CD4-positive, alpha-beta memory T cell (primary cell): Measurements from ENCODE around the gene PROKR1. TPM values are rescaled to one million over a fixed set of nuclear protein-coding genes. Genes with fewer than 3 reads are reported as not detected.

ENCODE experiments used
- CTCF ChIA-PET: fragments of 350-600 bp; sonication (Branson Sonifier 250); formaldehyde crosslinking; loops from one replicate; lab custom pipeline; 2021; ENCODE audit warnings: inconsistent platforms; ENCODE audit not compliant: partially characterized antibody; lab: Charles Lee
- POLR2A ChIA-PET: fragments of 350-600 bp; sonication (Branson Sonifier 250); formaldehyde crosslinking; loops from one replicate; lab custom pipeline; 2021; ENCODE audit not compliant: partially characterized antibody; lab: Charles Lee
- DNase-seq, 5 donors: peaks; one replicate each; pipeline versions ENCODE4 v3.0.0 to v3.0.0-alpha.2; 2020 to 2022; ENCODE audit warnings: mixed read lengths in 1 of 5
- H3K27ac ChIP-seq: one replicate; pipeline ENCODE4 v1.7.0; 2013; ENCODE audit warnings: low read depth, low read length
- H3K27me3 ChIP-seq: 2 replicates; pipeline ENCODE4 v1.7.0; 2013; ENCODE audit warnings: mild to moderate bottlenecking, low read length, moderate library complexity; ENCODE audit not compliant: insufficient read depth
- H3K36me3 ChIP-seq: 2 replicates; pipeline ENCODE4 v1.7.0; 2013; ENCODE audit warnings: mild to moderate bottlenecking, low read length, moderate library complexity; ENCODE audit not compliant: insufficient read depth
- H3K4me1 ChIP-seq: 2 replicates; pipeline ENCODE4 v1.7.0; 2013; ENCODE audit warnings: mild to moderate bottlenecking, low read length, moderate library complexity; ENCODE audit not compliant: insufficient read depth
- H3K4me3 ChIP-seq, 2 donors: one replicate each; pipeline ENCODE4 v1.7.0; 2013; ENCODE audit warnings: low read length in 2 of 2, mild to moderate bottlenecking in 1 of 2
- H3K9me3 ChIP-seq, 2 donors: one replicate each; pipeline ENCODE4 v1.7.0; 2013; ENCODE audit warnings: low read length in 2 of 2, control low read depth in 1 of 2; ENCODE audit not compliant: control insufficient read depth in 1 of 2
- H3K27ac Mint-ChIP-seq, 7 donors: one replicate each; pipeline ENCODE4 v1.8.0; 2020 to 2021; ENCODE audit warnings: mixed read lengths in 7 of 7, mild to moderate bottlenecking in 6 of 7, inconsistent platforms in 3 of 7, moderate library complexity in 3 of 7
- H3K27me3 Mint-ChIP-seq, 2 donors: one replicate each; pipeline ENCODE4 v1.8.0; 2020 to 2021; ENCODE audit warnings: mixed read lengths in 2 of 2
- H3K36me3 Mint-ChIP-seq, 2 donors: one replicate each; pipeline ENCODE4 v1.8.0; 2020 to 2021; ENCODE audit warnings: mixed read lengths in 2 of 2, inconsistent platforms in 1 of 2, mild to moderate bottlenecking in 1 of 2
- H3K4me1 Mint-ChIP-seq, 4 donors: one replicate each; pipeline ENCODE4 v1.8.0; 2020 to 2021; ENCODE audit warnings: mixed read lengths in 4 of 4, mild to moderate bottlenecking in 1 of 4
- H3K4me3 Mint-ChIP-seq, 8 donors: one replicate each; pipeline ENCODE4 v1.8.0; 2020 to 2021; ENCODE audit warnings: mixed read lengths in 8 of 8, mild to moderate bottlenecking in 7 of 8, moderate library complexity in 6 of 8, inconsistent platforms in 3 of 8
- H3K9me3 Mint-ChIP-seq, 8 donors: one replicate each; pipeline ENCODE4 v1.8.0; 2020 to 2021; ENCODE audit warnings: mixed read lengths in 8 of 8, mild to moderate bottlenecking in 5 of 8, inconsistent platforms in 3 of 8, moderate library complexity in 1 of 8
- intact Hi-C: fragments of 100-400 bp; cut with micrococcal nuclease; formaldehyde crosslinking; loops from one replicate; pipeline ENCODE4 v1.15.1; 2023
- polyA plus RNA-seq, 2 donors: library from polyadenylated mRNA; unstranded; fragments of 300-500 nt; fragmentation: Illumina TruSeq; gene quantifications; one replicate each; pipeline ENCODE4 v1.2.3, GENCODE V29; 2021
- total RNA-seq, 2 experiments: library from RNA; stranded (reverse); gene quantifications; one replicate each; pipeline ENCODE4 v1.2.3, GENCODE V29; 2021

PROKR1 gene
- total and polyA plus RNA-seq, 4 experiments from 2014 or later: 0.07 TPM; not detected in 3

GRCh38 chr2:68693951-68694350 lies 50.6 kb downstream of the PROKR1 start:
- Histone ChIP-seq H3K9me3 (peaks cover 0 to 3% of the 10 kb centered on the region in 2 donors), H3K36me3 (no peaks in the 10 kb centered on the region), H3K27ac (no peak overlapping the region), H3K27me3 (no peaks in the 10 kb centered on the region), H3K4me3 (no peak overlapping the region), H3K4me1 (no peaks in the 10 kb centered on the region)
- no peak overlapping the region for H3K4me3 Mint-ChIP-seq
- CTCF ChIA-PET: interaction anchor here (1.2 kb wide), 1 partner anchor 15 kb away, joined by 4 read pairs; no protein-coding TSS in a partner anchor
- POLR2A ChIA-PET: no interaction called here
- H3K4me1 Mint-ChIP-seq: peaks cover 5 to 11% (median 8%) of the 10 kb centered on the region in 4 donors
- peaks cover 0 to 4% of the 10 kb centered on the region in 2 donors for H3K27me3 Mint-ChIP-seq
- intact Hi-C loops: no loop called here
- peaks cover 0 to 3% (median under 1%) of the 10 kb centered on the region in 8 donors for H3K9me3 Mint-ChIP-seq
- H3K36me3 Mint-ChIP-seq: no peaks in the 10 kb centered on the region
- no peak for DNase-seq
- H3K27ac Mint-ChIP-seq: no peak overlapping the region

- DNase-seq: no peak
- intact Hi-C loops: no loop called here
These were observed 52.6 kb downstream of the PROKR1 start for GRCh38 chr2:68695971-68696370.

GRCh38 chr2:68696554-68696953 lies 53.2 kb downstream of the PROKR1 start:
- H3K4me3 ChIP-seq: no peak overlapping the region
- no peak overlapping the region for H3K4me3 Mint-ChIP-seq
- POLR2A ChIA-PET: no interaction called here
- DNase-seq: no peak
- H3K4me1 ChIP-seq: peaks cover 3% of the 10 kb centered on the region
- H3K27ac Mint-ChIP-seq: no peak overlapping the region
- no peaks in the 10 kb centered on the region for H3K36me3 ChIP-seq
- no peaks in the 10 kb centered on the region for H3K36me3 Mint-ChIP-seq
- CTCF ChIA-PET: interaction anchor here (2.1 kb wide), 1 partner anchor 13 kb away, joined by 5 read pairs; no protein-coding TSS in a partner anchor
- peaks cover 0 to under 1% (median 0%) of the 10 kb centered on the region in 4 donors for H3K4me1 Mint-ChIP-seq
- no peak overlapping the region for H3K27ac ChIP-seq
- peaks cover 0 to 10% (median 4%) of the 10 kb centered on the region in 8 donors for H3K9me3 Mint-ChIP-seq
- H3K27me3 ChIP-seq: no peaks in the 10 kb centered on the region
- peaks cover 0 to 4% of the 10 kb centered on the region in 2 donors for H3K27me3 Mint-ChIP-seq
- peaks cover 0 to 3% of the 10 kb centered on the region in 2 donors for H3K9me3 ChIP-seq
- intact Hi-C loops: no loop called here

More at GRCh38 chr2:68695971-68696370, 52.6 kb downstream of the PROKR1 start:
- Histone ChIP-seq H3K27me3 (no peaks in the 10 kb centered on the region), H3K36me3 (no peaks in the 10 kb centered on the region), H3K4me3 (no peak overlapping the region), H3K27ac (no peak overlapping the region), H3K4me1 (no peaks in the 10 kb centered on the region), H3K9me3 (peaks cover 0 to 3% of the 10 kb centered on the region in 2 donors)
- POLR2A ChIA-PET: no interaction called here
- no peaks in the 10 kb centered on the region for H3K4me1 Mint-ChIP-seq
- H3K36me3 Mint-ChIP-seq: no peaks in the 10 kb centered on the region
- H3K4me3 Mint-ChIP-seq: no peak overlapping the region
- CTCF ChIA-PET: interaction anchor here (2.1 kb wide), 1 partner anchor 13 kb away, joined by 5 read pairs; no protein-coding TSS in a partner anchor
- peaks cover 0 to 10% (median 4%) of the 10 kb centered on the region in 8 donors for H3K9me3 Mint-ChIP-seq
- H3K27ac Mint-ChIP-seq: no peak overlapping the region
- peaks cover 0 to 4% of the 10 kb centered on the region in 2 donors for H3K27me3 Mint-ChIP-seq

- intact Hi-C loops: no loop called here
- H3K36me3 Mint-ChIP-seq: no peaks in the 10 kb centered on the region
- H3K36me3 ChIP-seq: no peaks in the 10 kb centered on the region
- H3K9me3 Mint-ChIP-seq: peaks cover 0 to 9% (median 4%) of the 10 kb centered on the region in 8 donors
- H3K4me3 Mint-ChIP-seq: no peak overlapping the region
- peak overlapping the region in 1 of 7 donors; percentile 22 for H3K27ac Mint-ChIP-seq
- H3K27me3 Mint-ChIP-seq: peaks cover 0 to 4% of the 10 kb centered on the region in 2 donors
- POLR2A ChIA-PET: no interaction called here
- peaks cover 0 to 3% of the 10 kb centered on the region in 2 donors for H3K9me3 ChIP-seq
- H3K4me1 Mint-ChIP-seq: peaks cover 5 to 9% (median 8%) of the 10 kb centered on the region in 4 donors
- no peak overlapping the region for H3K27ac ChIP-seq
- peaks cover 15% of the 10 kb centered on the region for H3K4me1 ChIP-seq
- no peaks in the 10 kb centered on the region for H3K27me3 ChIP-seq
- H3K4me3 ChIP-seq: no peak overlapping the region
- no peak for DNase-seq
- CTCF ChIA-PET: interaction anchor here (1.7 kb wide), 1 partner anchor 11 kb away, joined by 15 read pairs; no protein-coding TSS in a partner anchor
These were observed 55.4 kb downstream of the PROKR1 start for GRCh38 chr2:68698567-68699377.

- Histone ChIP-seq H3K9me3 (peaks cover 0 to 3% of the 10 kb centered on the region in 2 donors), H3K27me3 (no peaks in the 10 kb centered on the region), H3K4me3 (no peak overlapping the region), H3K27ac (no peak overlapping the region), H3K36me3 (no peaks in the 10 kb centered on the region), H3K4me1 (peaks cover 15% of the 10 kb centered on the region)
- H3K36me3 Mint-ChIP-seq: no peaks in the 10 kb centered on the region
- intact Hi-C loops: no loop called here
- POLR2A ChIA-PET: no interaction called here
- CTCF ChIA-PET: interaction anchor here (1.7 kb wide), 1 partner anchor 9 kb away, joined by 15 read pairs; no protein-coding TSS in a partner anchor
- peaks cover 0 to 9% (median 4%) of the 10 kb centered on the region in 8 donors for H3K9me3 Mint-ChIP-seq
- DNase-seq: no peak
- no peaks in the 10 kb centered on the region for H3K27me3 Mint-ChIP-seq
- H3K4me3 Mint-ChIP-seq: no peak overlapping the region
- H3K4me1 Mint-ChIP-seq: peaks cover 5 to 9% (median 8%) of the 10 kb centered on the region in 4 donors
- no peak overlapping the region for H3K27ac Mint-ChIP-seq
These were observed 57.2 kb downstream of the PROKR1 start for GRCh38 chr2:68700560-68700959.

GRCh38 chr2:68706637-68707036 lies 63.3 kb downstream of the PROKR1 start:
- Histone ChIP-seq H3K4me3 (no peak overlapping the region), H3K27ac (no peak overlapping the region), H3K9me3 (no peaks in the 10 kb centered on the region), H3K36me3 (no peaks in the 10 kb centered on the region), H3K27me3 (no peaks in the 10 kb centered on the region), H3K4me1 (peaks cover 19% of the 10 kb centered on the region)
- peak overlapping the region in 1 of 7 donors; percentile 0 for H3K27ac Mint-ChIP-seq
- no peak for DNase-seq
- peaks cover 10 to 25% (median 16%) of the 10 kb centered on the region in 4 donors for H3K4me1 Mint-ChIP-seq
- no peak overlapping the region for H3K4me3 Mint-ChIP-seq
- no peaks in the 10 kb centered on the region for H3K36me3 Mint-ChIP-seq
- no peaks in the 10 kb centered on the region for H3K9me3 Mint-ChIP-seq
- CTCF ChIA-PET: interaction anchor here (5.6 to 29.0 kb wide), 4 partner anchors 40 to 219 kb away, joined by 34 to 745 read pairs (median 129); no protein-coding TSS in a partner anchor
- POLR2A ChIA-PET: no interaction called here
- intact Hi-C loops: loop anchor here (5.0 kb wide), 1 partner anchor 219 kb away; no protein-coding TSS in a partner anchor
- no peaks in the 10 kb centered on the region for H3K27me3 Mint-ChIP-seq
